ENCODE data around the gene WSCD2.

WSCD2 gene

GRCh38 chr12:108270035-108270848, 141.2 kb downstream of the WSCD2 start:
- H3K9me3 Mint-ChIP-seq = no peaks in the 10 kb centered on the region
- no peak overlapping the region for H3K27ac Mint-ChIP-seq
- no peaks in the 10 kb centered on the region for H3K36me3 Mint-ChIP-seq (ENCODE audit: low read depth)
- H3K27me3 Mint-ChIP-seq (ENCODE audit: low read depth) = no peaks in the 10 kb centered on the region
- no peak overlapping the region for H3K4me3 Mint-ChIP-seq
- H3K4me1 Mint-ChIP-seq (ENCODE audit: low read depth) = no peaks in the 10 kb centered on the region

GRCh38 chr12:108270849-108271143, 141.7 kb downstream of the WSCD2 start:
- Mint-ChIP-seq H3K27me3 (ENCODE audit: low read depth) (no peaks in the 10 kb centered on the region), H3K4me1 (ENCODE audit: low read depth) (no peaks in the 10 kb centered on the region), H3K4me3 (no peak overlapping the region), H3K36me3 (ENCODE audit: low read depth) (no peaks in the 10 kb centered on the region), H3K9me3 (no peaks in the 10 kb centered on the region), H3K27ac (no peak overlapping the region)

- Mint-ChIP-seq H3K4me3 (no peak overlapping the region), H3K4me1 (ENCODE audit: low read depth) (no peaks in the 10 kb centered on the region), H3K9me3 (no peaks in the 10 kb centered on the region), H3K27ac (no peak overlapping the region), H3K27me3 (ENCODE audit: low read depth) (no peaks in the 10 kb centered on the region), H3K36me3 (ENCODE audit: low read depth) (no peaks in the 10 kb centered on the region)
Measured at GRCh38 chr12:108271951-108272872, 143.1 kb downstream of the WSCD2 start.

- Mint-ChIP-seq H3K4me3 (no peak overlapping the region), H3K4me1 (ENCODE audit: low read depth) (peaks cover 2% of the 10 kb centered on the region), H3K27me3 (ENCODE audit: low read depth) (no peaks in the 10 kb centered on the region), H3K36me3 (ENCODE audit: low read depth) (no peaks in the 10 kb centered on the region), H3K27ac (no peak overlapping the region), H3K9me3 (no peaks in the 10 kb centered on the region)
Measured at GRCh38 chr12:108273217-108273616, 144.1 kb downstream of the WSCD2 start.

DNA sequence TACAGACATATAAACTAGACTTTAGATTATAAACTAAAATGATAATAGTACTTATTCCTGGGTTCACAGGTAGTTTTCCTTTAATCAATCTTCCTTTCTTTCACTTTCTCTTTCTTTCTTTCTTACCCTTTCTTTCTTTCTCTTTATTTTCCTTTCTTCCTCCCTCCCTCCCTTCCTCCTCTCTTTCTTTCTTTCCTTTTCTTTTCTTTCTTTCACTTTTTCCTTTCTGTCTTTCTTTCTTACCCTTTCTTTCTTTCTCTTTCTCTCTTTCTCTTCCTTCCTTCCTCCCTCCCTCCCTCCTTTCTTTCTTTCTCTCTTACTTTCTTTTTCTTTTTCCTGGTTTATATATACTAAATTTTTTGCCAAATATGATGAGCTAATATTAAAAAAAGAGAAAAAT, 148.5 kb downstream of the WSCD2 start:
- Mint-ChIP-seq H3K4me1 (ENCODE audit: low read depth) (peaks cover 3% of the 10 kb centered on the region), H3K27ac (no peak overlapping the region), H3K36me3 (ENCODE audit: low read depth) (no peaks in the 10 kb centered on the region), H3K4me3 (no peak overlapping the region), H3K9me3 (no peaks in the 10 kb centered on the region), H3K27me3 (ENCODE audit: low read depth) (no peaks in the 10 kb centered on the region)

- Mint-ChIP-seq H3K4me3 (no peak overlapping the region), H3K27ac (no peak overlapping the region), H3K9me3 (no peaks in the 10 kb centered on the region), H3K4me1 (ENCODE audit: low read depth) (peaks cover 4% of the 10 kb centered on the region), H3K27me3 (ENCODE audit: low read depth) (no peaks in the 10 kb centered on the region), H3K36me3 (ENCODE audit: low read depth) (no peaks in the 10 kb centered on the region)
Measured at GRCh38 chr12:108282160-108282559, 153.1 kb downstream of the WSCD2 start.

DNA sequence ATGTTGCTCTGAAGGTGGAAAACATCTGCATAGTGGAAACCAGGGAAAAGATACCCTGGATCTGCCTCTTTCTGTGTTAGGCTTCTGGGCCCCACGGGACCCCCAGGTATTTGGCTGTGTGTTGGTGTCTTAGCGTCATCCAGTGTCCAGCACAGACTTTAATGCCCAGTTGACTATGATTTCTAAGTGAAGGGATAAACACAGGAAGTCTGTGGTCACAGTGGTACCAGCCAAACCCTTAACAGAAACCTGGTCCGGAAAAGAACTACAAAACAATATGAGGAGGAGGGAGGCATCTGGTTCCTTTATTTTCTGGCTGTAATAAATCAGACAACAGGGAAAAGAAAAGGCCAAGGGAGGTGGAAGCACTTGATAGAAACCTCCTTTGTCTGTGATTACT, 153.6 kb downstream of the WSCD2 start:
- H3K4me1 Mint-ChIP-seq (ENCODE audit: low read depth) = peaks cover 3% of the 10 kb centered on the region
- no peaks in the 10 kb centered on the region for H3K36me3 Mint-ChIP-seq (ENCODE audit: low read depth)
- H3K9me3 Mint-ChIP-seq = no peaks in the 10 kb centered on the region
- H3K27me3 Mint-ChIP-seq (ENCODE audit: low read depth) = no peaks in the 10 kb centered on the region
- H3K4me3 Mint-ChIP-seq = no peak overlapping the region
- H3K27ac Mint-ChIP-seq = no peak overlapping the region

DNA sequence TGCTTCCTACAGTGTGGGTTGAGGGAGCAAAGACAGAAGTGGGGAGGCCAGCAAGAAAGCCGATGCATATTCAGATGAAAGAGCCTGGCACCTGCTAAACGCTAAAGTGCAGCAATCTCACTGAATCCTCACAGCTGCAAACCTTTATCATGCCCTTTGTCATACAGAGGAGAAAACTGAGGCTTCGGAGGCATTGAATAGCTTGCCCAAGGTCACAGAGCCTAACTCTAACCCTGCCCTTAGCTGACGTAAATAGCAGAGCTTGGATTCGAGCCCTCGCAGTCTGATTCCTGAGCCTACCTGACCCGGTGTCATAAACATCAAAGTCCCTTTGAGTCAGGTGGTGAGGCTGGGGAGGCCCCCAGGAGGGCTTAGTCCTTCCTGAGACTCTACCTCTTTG, 155.1 kb downstream of the WSCD2 start:
- no peaks in the 10 kb centered on the region for H3K9me3 Mint-ChIP-seq
- peaks cover 3% of the 10 kb centered on the region for H3K27me3 Mint-ChIP-seq (ENCODE audit: low read depth)
- no peak overlapping the region for H3K27ac Mint-ChIP-seq
- H3K4me3 Mint-ChIP-seq = no peak overlapping the region
- H3K36me3 Mint-ChIP-seq (ENCODE audit: low read depth) = no peaks in the 10 kb centered on the region
- H3K4me1 Mint-ChIP-seq (ENCODE audit: low read depth) = peaks cover 2% of the 10 kb centered on the region

DNA sequence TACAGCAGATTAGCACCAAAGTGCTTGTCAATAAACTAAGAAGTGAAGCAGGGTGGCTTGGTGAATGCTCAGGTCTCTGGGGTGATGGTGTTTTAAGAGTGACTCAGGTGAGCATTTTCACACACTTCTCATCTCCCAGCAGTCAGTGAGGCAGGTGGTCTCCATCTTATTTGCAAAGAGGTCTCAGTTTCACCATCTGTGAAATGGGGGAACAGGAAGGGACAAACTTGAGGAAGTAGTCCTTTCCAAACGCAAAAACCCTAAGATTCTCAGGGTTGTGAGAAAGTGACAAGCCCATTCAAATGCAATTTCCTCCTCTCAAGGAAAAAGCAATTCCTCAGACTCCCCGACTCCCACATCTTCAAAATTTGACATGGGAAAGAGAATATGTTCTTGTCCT, 155.9 kb downstream of the WSCD2 start:
- Mint-ChIP-seq H3K4me1 (ENCODE audit: low read depth) (peaks cover 2% of the 10 kb centered on the region), H3K36me3 (ENCODE audit: low read depth) (no peaks in the 10 kb centered on the region), H3K27me3 (ENCODE audit: low read depth) (peaks cover 3% of the 10 kb centered on the region), H3K27ac (no peak overlapping the region), H3K9me3 (no peaks in the 10 kb centered on the region), H3K4me3 (no peak overlapping the region)

DNA sequence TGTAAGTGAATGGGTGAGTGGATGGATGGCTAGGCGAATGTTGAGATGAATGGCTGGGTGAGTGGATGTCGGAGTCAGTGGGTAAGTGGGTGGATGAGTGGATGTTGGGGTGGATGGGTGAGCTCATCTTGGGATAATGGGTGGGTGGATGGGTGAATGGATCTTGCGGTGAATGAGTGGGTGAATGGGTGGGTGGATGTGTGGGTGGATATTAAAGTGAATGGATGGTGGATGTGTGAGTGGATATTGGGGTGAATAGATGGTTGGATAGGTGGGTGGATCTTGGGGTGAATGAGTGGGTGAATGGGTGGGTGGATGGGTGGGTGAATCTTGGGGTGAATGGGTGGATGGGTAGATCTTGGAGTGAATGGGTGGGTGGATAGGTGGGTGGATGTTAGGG, 158.1 kb downstream of the WSCD2 start:
- Mint-ChIP-seq H3K4me3 (no peak overlapping the region), H3K27ac (no peak overlapping the region), H3K36me3 (ENCODE audit: low read depth) (no peaks in the 10 kb centered on the region), H3K27me3 (ENCODE audit: low read depth) (peaks cover 3% of the 10 kb centered on the region), H3K9me3 (no peaks in the 10 kb centered on the region), H3K4me1 (ENCODE audit: low read depth) (peaks cover 2% of the 10 kb centered on the region)

DNA sequence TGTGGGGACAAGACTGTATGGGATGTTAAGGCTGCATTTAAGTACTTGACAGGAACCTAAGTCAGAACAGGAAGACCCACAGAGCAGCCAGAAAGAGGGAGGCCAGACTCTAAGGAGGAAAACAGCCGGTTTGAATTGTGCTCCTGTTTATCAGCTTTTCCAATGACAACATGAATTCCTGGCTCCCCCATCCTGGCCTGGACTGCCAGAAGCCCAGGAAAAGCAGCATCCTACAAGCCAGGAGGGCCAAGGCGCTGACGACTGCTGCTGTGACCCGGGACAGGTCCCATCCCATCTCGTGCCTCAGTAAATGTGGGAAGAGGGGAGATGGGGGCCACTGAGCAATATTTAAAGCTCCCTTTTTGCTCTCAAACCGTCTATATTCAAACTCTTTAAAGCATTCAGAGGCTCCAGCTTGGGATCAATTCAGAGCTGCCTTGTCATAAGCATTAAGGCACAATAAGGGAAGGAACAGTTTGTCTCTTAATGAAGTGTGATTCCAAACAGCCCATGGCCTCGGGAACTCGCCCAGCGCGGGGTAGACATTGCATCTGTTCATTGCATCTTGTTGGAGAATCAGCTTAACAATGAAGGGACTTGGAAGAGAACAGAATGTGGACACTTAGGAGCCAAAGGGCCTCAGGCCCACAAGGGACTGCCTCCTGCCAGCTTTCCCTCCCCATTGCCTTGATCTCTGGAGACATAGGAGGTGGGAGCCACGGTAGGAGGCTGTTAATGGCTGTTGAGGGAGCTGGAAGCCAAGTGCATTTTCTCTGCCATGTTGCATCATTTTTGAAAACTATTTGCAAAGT, 160.5 kb downstream of the WSCD2 start:
- H3K9me3 Mint-ChIP-seq = no peaks in the 10 kb centered on the region
- peaks cover 8% of the 10 kb centered on the region for H3K27me3 Mint-ChIP-seq (ENCODE audit: low read depth)
- no peaks in the 10 kb centered on the region for H3K36me3 Mint-ChIP-seq (ENCODE audit: low read depth)
- H3K4me1 Mint-ChIP-seq (ENCODE audit: low read depth) = no peaks in the 10 kb centered on the region
- no peak overlapping the region for H3K4me3 Mint-ChIP-seq
- no peak overlapping the region for H3K27ac Mint-ChIP-seq

DNA sequence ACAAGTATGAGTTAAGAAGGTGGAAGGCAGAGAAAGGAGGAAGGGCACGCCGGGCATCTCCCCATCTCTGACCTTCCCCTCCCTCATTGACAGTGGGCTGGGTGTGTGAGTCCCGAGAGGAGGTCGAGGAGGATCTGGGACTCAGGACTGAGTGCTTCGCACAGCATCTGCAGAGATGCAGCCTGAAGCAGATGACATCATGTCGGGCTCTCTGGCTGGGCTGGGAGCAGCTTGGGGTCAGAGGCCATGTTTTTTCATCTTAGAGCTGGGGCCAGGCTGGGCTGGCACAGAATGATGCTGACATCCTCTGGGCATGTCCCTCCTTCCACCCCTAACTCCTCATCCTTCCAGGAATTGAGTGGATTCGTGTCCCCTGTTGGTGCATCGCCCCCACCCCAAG, 166.6 kb downstream of the WSCD2 start:
- H3K36me3 Mint-ChIP-seq (ENCODE audit: low read depth) = no peaks in the 10 kb centered on the region
- H3K27me3 Mint-ChIP-seq (ENCODE audit: low read depth) = peaks cover 4% of the 10 kb centered on the region
- H3K4me3 Mint-ChIP-seq = no peak overlapping the region
- H3K4me1 Mint-ChIP-seq (ENCODE audit: low read depth) = peaks cover 8% of the 10 kb centered on the region
- no peaks in the 10 kb centered on the region for H3K9me3 Mint-ChIP-seq
- no peak overlapping the region for H3K27ac Mint-ChIP-seq

GRCh38 chr12:108296945-108297344, 167.9 kb downstream of the WSCD2 start:
- Mint-ChIP-seq H3K36me3 (ENCODE audit: low read depth) (no peaks in the 10 kb centered on the region), H3K27ac (no peak overlapping the region), H3K4me1 (ENCODE audit: low read depth) (peaks cover 8% of the 10 kb centered on the region)

DNA sequence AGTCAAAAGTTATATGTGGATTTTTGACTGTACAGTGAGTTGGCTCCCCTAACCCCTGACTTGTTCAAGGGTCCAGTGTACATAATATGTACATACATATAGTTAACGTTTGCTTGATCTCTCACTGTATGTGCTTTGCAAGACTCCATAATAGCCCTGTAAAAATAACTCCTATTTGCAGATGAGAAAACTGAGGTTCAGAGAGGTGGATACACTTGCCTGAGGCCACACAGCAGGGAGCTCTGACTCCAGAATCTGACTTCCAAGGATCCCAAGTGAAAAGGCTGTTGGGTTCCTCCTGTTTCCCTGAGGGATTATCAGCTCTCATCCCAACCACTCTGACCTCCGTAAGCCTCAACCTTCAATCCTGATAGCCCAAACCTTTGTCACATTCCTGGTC, 168.3 kb downstream of the WSCD2 start:
- no peak overlapping the region for H3K4me3 Mint-ChIP-seq
- H3K27ac Mint-ChIP-seq = no peak overlapping the region

More at GRCh38 chr12:108296945-108297344, 167.9 kb downstream of the WSCD2 start:
- Mint-ChIP-seq H3K9me3 (no peaks in the 10 kb centered on the region), H3K4me3 (no peak overlapping the region), H3K27me3 (ENCODE audit: low read depth) (peaks cover 4% of the 10 kb centered on the region)

More for the DNA sequence above, 168.3 kb downstream of the WSCD2 start:
- Mint-ChIP-seq H3K27me3 (ENCODE audit: low read depth) (peaks cover 4% of the 10 kb centered on the region), H3K36me3 (ENCODE audit: low read depth) (no peaks in the 10 kb centered on the region), H3K4me1 (ENCODE audit: low read depth) (peaks cover 8% of the 10 kb centered on the region), H3K9me3 (no peaks in the 10 kb centered on the region)
